Pancreas (tissue), 10 donors: Measurements from ENCODE around the gene TSPAN13. TPM values are rescaled to one million over a fixed set of nuclear protein-coding genes. Genes with fewer than 3 reads are reported as not detected.
A peak's percentile ranks its signal among the peaks of the same experiment; 100 is the strongest.

ENCODE experiments used
- ATAC-seq, 4 donors: fragments of 200-7000 bp; cut with Tn5 transposase; one replicate each; pipeline versions ENCODE4 v1.8.0 to v1.9.1; 2020; ENCODE audit warnings: mild to moderate bottlenecking in 4 of 4, moderate library complexity in 4 of 4
- DNase-seq, 6 donors: peaks; one replicate each; pipeline ENCODE4 v3.0.0-alpha.2; 2020
- FAIRE-seq: peaks from 2 replicates; lab custom pipeline; 2012; peaks lifted over from hg19 to GRCh38; lab: Jason Lieb, UNC
- H3K27ac ChIP-seq, 4 donors: fragments of 200-600 bp; sonication (generic); 1 replicate in 3 of 4; 2 replicates in 1 of 4; pipeline versions ENCODE4 v1.5.0 to v1.8.0; 2020
- H3K27me3 ChIP-seq, 4 donors: fragments of 200-600 bp; one replicate each; pipeline ENCODE4 v1.8.0; 2021
- H3K36me3 ChIP-seq, 3 donors: fragments of 200-600 bp; sonication (generic) in 1 of 3; one replicate each; pipeline versions ENCODE4 v1.5.0 to v1.8.0; 2020 to 2021
- H3K4me1 ChIP-seq, 3 donors: fragments of 200-600 bp; one replicate each; pipeline ENCODE4 v1.8.0; 2021
- H3K4me3 ChIP-seq, 4 donors: fragments of 200-600 bp; sonication (generic) in 2 of 4; one replicate each; pipeline versions ENCODE4 v1.5.0 to v1.8.0; 2020 to 2021
- H3K9me3 ChIP-seq, 4 donors: fragments of 200-600 bp; one replicate each; pipeline ENCODE4 v1.8.0; 2021
- WGBS, 2 donors: extraction: QIAGEN DNeasy Blood & Tissue Kit; methylation state at CpG; one replicate each; pipeline ENCODE4 v1.1.7; 2013; 5-methylcytosine and 5-hydroxymethylcytosine counted together
- intact Hi-C, 3 donors: fragments of 100-400 bp; cut with DNase I; formaldehyde crosslinking; loops; one replicate each; pipeline versions ENCODE4 v1.11.1 to v1.14.2; 2022
- polyA plus RNA-seq, 2 donors: library from polyadenylated mRNA; stranded (reverse); fragments of 200-250 nt; gene quantifications; one replicate each; pipeline ENCODE4 v1.2.3, GENCODE V29; 2013
- total RNA-seq, 6 donors: library from RNA; stranded (reverse); fragmentation: NEBNext Ultra II Directional in 4 of 6; extraction: Animal tissue kit (Norgen Biotek cat#: 25700) in 4 of 6; gene quantifications; one replicate each; pipeline versions ENCODE4 v1.2.1 to v1.2.4, GENCODE V29; 2021 to 2023
- TF ChIP-seq, protein P1 (sequence below), 4 donors: fragments of 200-600 bp; sonication (generic) in 3 of 4; IDR thresholded peaks; one replicate each; pipeline versions ENCODE4 v1.5.0 to v1.8.0; 2021; ENCODE audit warnings: antibody characterized with exemption in 4 of 4
- donor health status: healthy with polysubstance abuse.
- donor health status: DM: no; HTN: no; CAD: no; lungs with moderate emphysema.
- donor health status: DM: no; HTN: no; CAD: no.
- donor health status: control.
- donor health status: control.
- donor health status: Bipolar disorder and iron deficiency.
- donor health status: DM: yes; HTN: yes; CAD: no.
- donor health status: DM: no; HTN: no; CAD: no.
- donor health status: DM: no; HTN: no; CAD: no.
- donor health status: DM: yes; HTN: yes; CAD: no.

TSPAN13 gene
- total and polyA plus RNA-seq, 8 donors: 30.7 to 64.9 (median 53.0) TPM

DNA sequence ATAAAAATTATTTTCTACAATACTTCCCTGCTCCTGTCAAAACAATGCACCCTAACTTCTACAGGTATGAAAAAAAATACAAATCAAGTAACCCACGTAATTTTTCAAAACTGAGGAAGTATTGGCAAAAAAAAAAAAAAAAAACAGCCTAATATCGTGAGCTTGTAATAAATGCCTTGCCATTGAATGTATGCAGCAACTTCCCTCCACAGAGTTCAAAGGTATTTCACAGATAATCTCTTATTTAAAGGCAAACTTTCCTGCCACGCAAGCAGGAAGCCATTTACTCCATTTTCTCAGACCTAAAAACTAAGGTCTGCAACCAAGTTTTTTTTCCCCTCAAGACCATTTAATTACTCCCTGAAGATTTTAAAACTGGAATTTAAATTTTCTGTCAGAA, 51.9 kb downstream of the TSPAN13 start:
- Histone ChIP-seq H3K9me3 (no peaks in the 10 kb centered on the region), H3K27me3 (no peaks in the 10 kb centered on the region), H3K36me3 (no peaks in the 10 kb centered on the region), H3K4me3 (no peak overlapping the region), H3K27ac (peak overlapping the region in 1 of 4 donors; percentile 19), H3K4me1 (peaks cover 0 to 15% (median 0%) of the 10 kb centered on the region in 3 donors)
- no peak for ATAC-seq
- intact Hi-C loops: loop anchor here in 1 of 3 donors (10.0 kb wide), 1 partner anchor 109 kb away; no protein-coding TSS in a partner anchor
- no peak for DNase-seq
- WGBS, 2 donors: 49 to 64% methylated on average over 3 of the region's 3 CpGs
- TF ChIP-seq, protein P1, sequence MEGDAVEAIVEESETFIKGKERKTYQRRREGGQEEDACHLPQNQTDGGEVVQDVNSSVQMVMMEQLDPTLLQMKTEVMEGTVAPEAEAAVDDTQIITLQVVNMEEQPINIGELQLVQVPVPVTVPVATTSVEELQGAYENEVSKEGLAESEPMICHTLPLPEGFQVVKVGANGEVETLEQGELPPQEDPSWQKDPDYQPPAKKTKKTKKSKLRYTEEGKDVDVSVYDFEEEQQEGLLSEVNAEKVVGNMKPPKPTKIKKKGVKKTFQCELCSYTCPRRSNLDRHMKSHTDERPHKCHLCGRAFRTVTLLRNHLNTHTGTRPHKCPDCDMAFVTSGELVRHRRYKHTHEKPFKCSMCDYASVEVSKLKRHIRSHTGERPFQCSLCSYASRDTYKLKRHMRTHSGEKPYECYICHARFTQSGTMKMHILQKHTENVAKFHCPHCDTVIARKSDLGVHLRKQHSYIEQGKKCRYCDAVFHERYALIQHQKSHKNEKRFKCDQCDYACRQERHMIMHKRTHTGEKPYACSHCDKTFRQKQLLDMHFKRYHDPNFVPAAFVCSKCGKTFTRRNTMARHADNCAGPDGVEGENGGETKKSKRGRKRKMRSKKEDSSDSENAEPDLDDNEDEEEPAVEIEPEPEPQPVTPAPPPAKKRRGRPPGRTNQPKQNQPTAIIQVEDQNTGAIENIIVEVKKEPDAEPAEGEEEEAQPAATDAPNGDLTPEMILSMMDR (IDR thresholded peaks at IDR 0.05): no peak
- no peak for FAIRE-seq

DNA sequence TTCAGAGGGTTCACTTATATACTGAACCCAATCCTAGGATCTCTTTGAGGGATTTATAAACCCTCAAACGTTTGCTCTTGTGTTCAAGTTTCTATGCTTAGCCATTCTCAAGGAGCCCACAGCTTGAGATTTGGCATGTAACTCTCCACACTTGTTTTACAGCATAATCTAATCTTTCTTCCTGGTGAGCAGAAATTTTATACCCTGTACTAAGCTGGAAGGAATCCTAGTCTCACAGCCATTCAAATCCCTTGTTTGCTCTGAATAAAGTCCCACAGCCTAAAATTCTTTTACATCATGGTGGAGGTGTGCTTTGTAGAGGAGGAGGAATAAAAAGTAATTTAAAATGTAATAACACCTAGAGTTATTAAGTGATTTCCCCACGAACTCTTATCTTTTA, 56.6 kb downstream of the TSPAN13 start:
- H3K27me3 ChIP-seq: no peaks in the 10 kb centered on the region
- no peak for DNase-seq
- H3K4me1 ChIP-seq: peaks cover 5 to 34% (median 10%) of the 10 kb centered on the region in 3 donors
- ATAC-seq: peak; percentile 59 to 70 (median 62)
- TF ChIP-seq, protein P1 (IDR thresholded peaks at IDR 0.05): no peak
- H3K9me3 ChIP-seq: no peaks in the 10 kb centered on the region
- H3K27ac ChIP-seq: no peak overlapping the region
- FAIRE-seq: no peak
- H3K4me3 ChIP-seq: no peak overlapping the region
- WGBS, 2 donors: 28 to 35% methylated on average over 2 of the region's 2 CpGs
- no peaks in the 10 kb centered on the region for H3K36me3 ChIP-seq
- intact Hi-C loops: no loop called here

DNA sequence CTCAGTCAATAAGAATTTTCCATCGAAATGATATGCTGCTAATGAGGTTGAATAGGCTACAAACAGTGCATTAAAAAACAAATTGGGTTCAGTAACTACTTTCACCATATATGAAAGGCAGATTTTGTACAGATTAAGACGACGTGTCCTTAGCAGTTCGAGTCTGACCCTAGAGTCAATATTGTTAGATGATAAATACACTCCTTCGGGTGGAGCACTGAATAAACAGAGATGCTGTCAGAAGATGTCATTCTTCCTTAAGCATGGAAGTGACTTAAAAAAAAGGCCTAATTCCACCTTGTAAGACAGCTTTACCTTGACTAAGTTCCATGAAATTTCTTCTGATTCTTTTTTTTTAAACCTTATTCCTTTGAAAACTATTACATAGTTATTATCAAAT, 57.0 kb downstream of the TSPAN13 start:
- FAIRE-seq: peak; percentile 17
- WGBS, 2 donors: 37 to 38% methylated on average over 5 of the region's 5 CpGs
- Histone ChIP-seq H3K9me3 (no peaks in the 10 kb centered on the region), H3K4me3 (no peak overlapping the region), H3K36me3 (no peaks in the 10 kb centered on the region), H3K4me1 (peaks cover 5 to 30% (median 10%) of the 10 kb centered on the region in 3 donors), H3K27me3 (no peaks in the 10 kb centered on the region), H3K27ac (no peak overlapping the region)
- no peak for DNase-seq
- TF ChIP-seq, protein P1 (IDR thresholded peaks at IDR 0.05): no peak
- intact Hi-C loops: no loop called here
- no peak for ATAC-seq

DNA sequence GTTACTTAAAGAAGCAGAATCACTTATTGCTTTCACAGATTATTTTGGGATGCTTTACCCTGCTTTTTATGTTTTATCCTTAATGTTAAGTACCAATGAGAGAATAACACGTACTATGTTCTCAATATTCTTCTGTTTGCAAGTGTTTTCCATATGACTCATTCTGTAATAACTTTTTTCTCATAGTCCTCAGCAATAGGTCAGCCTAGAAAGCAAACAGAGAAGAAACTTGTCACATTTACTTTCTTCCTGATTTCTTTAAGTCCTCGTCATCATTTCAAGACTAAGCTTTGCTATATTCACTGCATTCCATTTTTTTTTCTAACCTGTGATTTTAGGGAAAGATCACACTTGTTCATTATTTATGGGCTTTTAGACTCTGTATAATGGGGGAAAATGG, 58.0 kb downstream of the TSPAN13 start:
- no peak for FAIRE-seq

More for the DNA sequence above, 58.0 kb downstream of the TSPAN13 start:
- Histone ChIP-seq H3K27me3 (no peaks in the 10 kb centered on the region), H3K4me3 (no peak overlapping the region), H3K36me3 (no peaks in the 10 kb centered on the region), H3K4me1 (peaks cover 5 to 29% (median 10%) of the 10 kb centered on the region in 3 donors), H3K9me3 (no peaks in the 10 kb centered on the region), H3K27ac (peak overlapping the region in 1 of 4 donors; percentile 13)
- ATAC-seq (peak; percentile 50 to 67 (median 52)), DNase-seq (no peak)
- WGBS, 2 donors: 76% methylated on average over 2 of the region's 2 CpGs
- TF ChIP-seq, protein P1 (IDR thresholded peaks at IDR 0.05): no peak
- intact Hi-C loops: no loop called here
